GM12878 (cell line): ENCODE results near the gene ZNF692. TPM values are rescaled to one million over a fixed set of nuclear protein-coding genes. Genes with fewer than 3 reads are reported as not detected.

Source experiments
- ATAC-seq: fragments of 200-7000 bp; cut with Tn5 transposase; 3 replicates; pipeline ENCODE4 v1.9.1; 2020; ENCODE audit warnings: mild to moderate bottlenecking, moderate library complexity
- BruUV-seq: library from RNA; stranded (reverse); fragments of 400-500 nt; replicated peaks from 2 replicates; lab custom pipeline; 2021; lab: Mats Ljungman, UMichigan
- CTCF ChIA-PET: fragments of 300-600 bp; sonication (Branson Sonifier 250); formaldehyde crosslinking; extraction: SDS; loops from one replicate; lab custom pipeline; 2021; ENCODE audit warnings: inconsistent platforms; lab: Yijun Ruan, JAX
- POLR2A ChIA-PET: fragments of 350-600 bp; formaldehyde crosslinking; extraction: SDS; loops from one replicate; lab custom pipeline; 2021; ENCODE audit warnings: inconsistent platforms; lab: Charles Lee
- RAD21 ChIA-PET: fragments of 300-600 bp; sonication (Branson Sonifier 250); formaldehyde crosslinking; loops from one replicate; lab custom pipeline; 2023; ENCODE audit warnings: antibody characterized with exemption; ENCODE audit not compliant: unreplicated experiment; lab: Charles Lee
- SMC1A ChIA-PET: fragments of 300-600 bp; sonication (Branson Sonifier 250); formaldehyde crosslinking; loops from one replicate; lab custom pipeline; 2023; ENCODE audit not compliant: unreplicated experiment, uncharacterized antibody; lab: Charles Lee
- DNase-seq: peaks from one replicate; pipeline ENCODE4 v3.0.0-alpha.2; 2011; ENCODE audit warnings: low read depth, low spot score
- FAIRE-seq: peaks from 3 replicates; lab custom pipeline; 2011; peaks lifted over from hg19 to GRCh38; lab: Jason Lieb, UNC
- H2AFZ ChIP-seq: 2 replicates; pipeline ENCODE4 v1.6.0; 2011; ENCODE audit warnings: low read depth, low read length, control low read depth; ENCODE audit not compliant: control insufficient read depth
- H3K27ac ChIP-seq: 2 replicates; pipeline ENCODE4 v1.5.1; 2011; ENCODE audit warnings: control low read depth; ENCODE audit not compliant: control insufficient read depth, insufficient read depth
- H3K27me3 ChIP-seq, 2 experiments: replicated peaks in 1 of 2; 2 replicates each; pipeline versions ENCODE4 v1.6.0 to v1.6.1; 2011; ENCODE audit warnings: low read length in 1 of 2; ENCODE audit not compliant: control insufficient read depth in 2 of 2, insufficient read depth in 2 of 2
- H3K36me3 ChIP-seq, 2 experiments: 2 replicates each; pipeline ENCODE4 v1.5.1; 2011; ENCODE audit warnings: low read length in 1 of 2; ENCODE audit not compliant: control insufficient read depth in 2 of 2, insufficient read depth in 2 of 2
- H3K4me1 ChIP-seq: 2 replicates; pipeline ENCODE4 v1.6.1; 2011; ENCODE audit warnings: mild to moderate bottlenecking, low read length, moderate library complexity, mixed read lengths; ENCODE audit not compliant: control insufficient read depth, insufficient read depth
- H3K4me2 ChIP-seq: 2 replicates; pipeline ENCODE4 v1.6.0; 2011; ENCODE audit warnings: control low read depth; ENCODE audit not compliant: control insufficient read depth, insufficient read depth
- H3K4me3 ChIP-seq: fragments of 200-600 bp; sonication (generic); 2 replicates; pipeline ENCODE4 v1.5.1; 2016
- H3K79me2 ChIP-seq: 2 replicates; pipeline ENCODE4 v1.6.0; 2011; ENCODE audit warnings: low read length; ENCODE audit not compliant: control insufficient read depth, insufficient read depth
- H3K9ac ChIP-seq: 2 replicates; pipeline ENCODE4 v1.8.0; 2011; ENCODE audit warnings: low read length, control low read depth, mixed read lengths; ENCODE audit not compliant: control insufficient read depth, insufficient read depth
- H3K9me3 ChIP-seq: replicated peaks from 3 replicates; pipeline ENCODE4 v1.5.1; 2011; ENCODE audit warnings: mild to moderate bottlenecking, low read length; ENCODE audit not compliant: control insufficient read depth, insufficient read depth
- H4K20me1 ChIP-seq: 2 replicates; pipeline ENCODE4 v1.6.0; 2011; ENCODE audit not compliant: control insufficient read depth, insufficient read depth
- CEBPB ChIP-seq, 2 experiments: fragments of 150-350 bp in 1 of 2; IDR thresholded peaks; 2 replicates each; pipeline ENCODE4 v1.6.1; 2012 to 2014; ENCODE audit warnings: low read depth in 2 of 2, low read length in 2 of 2, borderline replicate concordance in 1 of 2, inconsistent platforms in 1 of 2
- NFIC ChIP-seq: IDR thresholded peaks from 2 replicates; pipeline ENCODE4 v1.6.1; 2012; ENCODE audit warnings: low read depth, mild to moderate bottlenecking, inconsistent platforms, low read length, moderate library complexity
- SPI1 ChIP-seq: IDR thresholded peaks from 2 replicates; pipeline ENCODE4 v1.6.1; 2011; ENCODE audit warnings: low read depth, mild to moderate bottlenecking, low read length, moderate library complexity, borderline replicate concordance; ENCODE audit not compliant: insufficient read depth
- YY1 ChIP-seq: IDR thresholded peaks from 2 replicates; pipeline ENCODE4 v1.6.1; 2011; ENCODE audit warnings: low read depth, mild to moderate bottlenecking, low read length
- WGBS: methylation state at CpG from one replicate; pipeline ENCODE4 v1.1.6; 2016; ENCODE audit warnings: low lambda C conversion rate; ENCODE audit not compliant: insufficient replicate concordance, insufficient coverage; ENCODE audit errors: missing lambda C conversion rate; 5-methylcytosine and 5-hydroxymethylcytosine counted together
- in situ Hi-C: fragments of 300-500 bp; cut with MboI; formaldehyde crosslinking; loops from 9 replicates; pipeline ENCODE4 v1.14.3; 2018; ENCODE audit warnings: mixed read lengths
- intact Hi-C: fragments of 100-400 bp; cut with micrococcal nuclease; formaldehyde crosslinking; loops from one replicate; pipeline ENCODE4 v1.14.2; 2022; ENCODE audit not compliant: unreplicated experiment
- polyA plus RNA-seq, 11 experiments: library from polyadenylated mRNA; depleted of rRNA in 4 of 11; unstranded in 6 of 11; stranded (reverse) in 5 of 11; fragments of >200 nt; fragmentation: Nextera tagmentation in 4 of 11; fragmentation: Illumina TruSeq in 1 of 11; extraction: Ambion mirVana in 4 of 11; extraction: Trizol in 1 of 11; gene quantifications; 1 replicate in 1 of 11; 2 replicates in 10 of 11; pipeline versions ENCODE4 v1.2.1 to v1.2.3, GENCODE V29; 2011 to 2016; ENCODE audit warnings: inconsistent platforms in 2 of 11, missing spikeins in 2 of 11, low read depth in 1 of 11
- total RNA-seq, 4 experiments: library from RNA; depleted of rRNA in 3 of 4; stranded (reverse); fragments of >200 nt in 3 of 4; fragmentation: Illumina TruSeq in 1 of 4; extraction: Trizol in 1 of 4; gene quantifications; 2 replicates each; pipeline versions ENCODE4 v1.2.1 to v1.2.3, GENCODE V29; 2013 to 2021
- TF ChIP-seq, protein P1 (sequence below): fragments of 150-350 bp; IDR thresholded peaks from 2 replicates; pipeline ENCODE4 v1.6.1; 2014; ENCODE audit warnings: mild to moderate bottlenecking, low read depth, low read length
- TF ChIP-seq, protein P2 (sequence below): IDR thresholded peaks from 2 replicates; pipeline ENCODE4 v1.6.1; 2011; ENCODE audit warnings: mild to moderate bottlenecking, low read depth, low read length, moderate library complexity; ENCODE audit not compliant: insufficient replicate concordance
- TF ChIP-seq, protein P3 (sequence below): fragments of 450-650 bp; IDR thresholded peaks from 2 replicates; pipeline ENCODE4 v1.6.1; 2017; ENCODE audit warnings: mild to moderate bottlenecking

The ZNF692 gene
- total and polyA plus RNA-seq, 10 of the 15 experiments (the other 5 are each of a cell fraction or from before 2014, with no cell fraction given), result 5.3 to 76.6 (median 36.9) TPM

DNA sequence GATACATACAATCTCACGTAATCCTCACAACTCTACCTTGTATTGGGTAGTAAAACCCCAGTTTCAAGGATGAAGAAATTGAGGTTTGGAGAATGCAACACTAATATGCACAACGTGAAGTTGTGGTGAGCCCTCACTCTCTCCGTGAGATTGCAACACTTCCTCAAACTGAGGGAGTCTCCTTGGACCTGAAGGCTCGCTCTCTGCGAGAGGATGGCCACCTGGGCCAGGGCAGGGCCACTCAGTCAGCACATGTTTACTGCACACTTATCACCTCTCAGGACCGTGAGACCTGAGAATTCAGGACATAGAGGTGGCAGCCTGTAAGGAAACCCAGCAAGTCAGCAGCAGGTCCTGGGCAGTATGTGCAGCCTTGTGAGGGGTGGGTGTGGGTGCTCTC is 41.8 kb downstream of the ZNF692 start:
- whole genome bisulfite sequencing, result 77% methylated on average over 6 of the region's 6 CpGs
- no TSS peak for BruUV-seq
- POLR2A ChIA-PET, result no interaction called here
- Histone ChIP-seq H3K36me3 (peaks cover 23 to 26% of the 10 kb centered on the region in 2 experiments), H3K4me2 (no peak overlapping the region), H3K4me3 (no peak overlapping the region), H4K20me1 (no peaks in the 10 kb centered on the region; the same call in 1 of the 2 replicates), H3K79me2 (peaks cover 15% of the 10 kb centered on the region), H3K9me3 (no peaks in the 10 kb centered on the region), H3K27ac (no peak overlapping the region), H2AFZ (no peak overlapping the region), H3K9ac (no peak overlapping the region), H3K27me3 (no peaks in the 10 kb centered on the region), H3K4me1 (peaks cover 11% of the 10 kb centered on the region)
- SMC1A ChIA-PET, result no interaction called here
- TF ChIP-seq SPI1, result peak; percentile 47; the same call in 1 of the 2 replicates
- TF ChIP-seq, protein P1, sequence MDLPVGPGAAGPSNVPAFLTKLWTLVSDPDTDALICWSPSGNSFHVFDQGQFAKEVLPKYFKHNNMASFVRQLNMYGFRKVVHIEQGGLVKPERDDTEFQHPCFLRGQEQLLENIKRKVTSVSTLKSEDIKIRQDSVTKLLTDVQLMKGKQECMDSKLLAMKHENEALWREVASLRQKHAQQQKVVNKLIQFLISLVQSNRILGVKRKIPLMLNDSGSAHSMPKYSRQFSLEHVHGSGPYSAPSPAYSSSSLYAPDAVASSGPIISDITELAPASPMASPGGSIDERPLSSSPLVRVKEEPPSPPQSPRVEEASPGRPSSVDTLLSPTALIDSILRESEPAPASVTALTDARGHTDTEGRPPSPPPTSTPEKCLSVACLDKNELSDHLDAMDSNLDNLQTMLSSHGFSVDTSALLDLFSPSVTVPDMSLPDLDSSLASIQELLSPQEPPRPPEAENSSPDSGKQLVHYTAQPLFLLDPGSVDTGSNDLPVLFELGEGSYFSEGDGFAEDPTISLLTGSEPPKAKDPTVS, result no peak
- FAIRE-seq (no peak), DNase-seq (no peak), ATAC-seq (no peak)
- intact Hi-C loops (no loop called here), in situ Hi-C loops (no loop called here)
- RAD21 ChIA-PET, result no interaction called here
- CTCF ChIA-PET, result no interaction called here

DNA sequence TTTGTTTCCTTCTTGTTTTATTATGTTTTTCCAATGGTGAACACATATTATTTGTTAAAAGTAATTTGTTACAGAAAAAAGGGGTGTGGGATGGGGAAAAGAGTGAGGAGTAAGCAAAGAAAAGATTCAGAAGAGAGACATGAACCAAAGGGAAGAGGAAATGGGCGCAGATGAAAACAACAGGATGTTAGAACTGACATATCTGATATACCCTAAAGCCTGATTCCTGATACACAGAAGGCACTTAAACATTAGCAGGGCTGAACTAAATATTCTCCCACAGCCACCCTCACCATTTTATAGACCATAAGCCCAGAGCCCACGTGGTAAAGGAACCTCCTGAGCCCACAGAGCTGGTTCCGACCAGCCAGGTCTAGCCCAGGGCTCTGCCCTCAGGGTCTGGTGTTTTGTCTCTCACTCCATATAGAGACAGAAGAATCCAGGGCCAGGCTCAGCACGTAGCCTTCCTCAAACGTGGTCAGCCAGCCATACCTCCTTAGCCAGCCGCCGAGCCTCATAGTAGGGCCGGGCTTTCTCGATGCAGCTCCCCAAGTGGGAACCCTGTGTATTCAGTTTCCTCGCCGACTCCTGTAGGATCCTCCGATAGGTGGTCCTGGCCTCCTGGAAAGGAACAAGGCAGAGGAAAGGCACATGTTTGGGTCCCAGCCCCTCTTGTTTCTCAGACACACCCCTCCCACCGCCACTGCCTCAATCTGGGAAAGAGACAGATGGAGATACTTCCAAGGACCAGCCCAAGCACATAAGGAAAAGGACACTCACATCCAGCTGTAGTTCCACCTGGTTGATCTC is 42.6 kb downstream of the ZNF692 start:
- DNase-seq (no peak), ATAC-seq (no peak), FAIRE-seq (no peak)
- Histone ChIP-seq H3K36me3 (peaks cover 26 to 30% of the 10 kb centered on the region in 2 experiments), H2AFZ (no peak overlapping the region), H3K27me3 (no peaks in the 10 kb centered on the region), H3K4me3 (no peak overlapping the region), H3K9ac (no peak overlapping the region), H3K4me1 (peaks cover 11% of the 10 kb centered on the region), H3K79me2 (peaks cover 11% of the 10 kb centered on the region), H3K27ac (no peak overlapping the region), H3K4me2 (no peak overlapping the region), H3K9me3 (no peaks in the 10 kb centered on the region), H4K20me1 (no peaks in the 10 kb centered on the region; the same call in 1 of the 2 replicates)
- in situ Hi-C loops (no loop called here), intact Hi-C loops (no loop called here)
- CTCF ChIA-PET, result no interaction called here
- RAD21 ChIA-PET, result no interaction called here
- SMC1A ChIA-PET, result no interaction called here
- no TSS peak for BruUV-seq
- POLR2A ChIA-PET, result no interaction called here
- 96% methylated on average over 13 of the region's 13 CpGs for WGBS
- TF ChIP-seq, protein P2, sequence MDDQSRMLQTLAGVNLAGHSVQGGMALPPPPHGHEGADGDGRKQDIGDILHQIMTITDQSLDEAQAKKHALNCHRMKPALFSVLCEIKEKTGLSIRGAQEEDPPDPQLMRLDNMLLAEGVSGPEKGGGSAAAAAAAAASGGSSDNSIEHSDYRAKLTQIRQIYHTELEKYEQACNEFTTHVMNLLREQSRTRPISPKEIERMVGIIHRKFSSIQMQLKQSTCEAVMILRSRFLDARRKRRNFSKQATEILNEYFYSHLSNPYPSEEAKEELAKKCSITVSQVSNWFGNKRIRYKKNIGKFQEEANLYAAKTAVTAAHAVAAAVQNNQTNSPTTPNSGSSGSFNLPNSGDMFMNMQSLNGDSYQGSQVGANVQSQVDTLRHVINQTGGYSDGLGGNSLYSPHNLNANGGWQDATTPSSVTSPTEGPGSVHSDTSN, result no peak
- TF ChIP-seq NFIC (no peak), CEBPB (IDR thresholded peaks at IDR 0.05; ENCODE audit: borderline replicate concordance in 1 of 2, low read depth in 2 of 2, low read length in 2 of 2) (no peak), YY1 (no peak)
- TF ChIP-seq, protein P3, sequence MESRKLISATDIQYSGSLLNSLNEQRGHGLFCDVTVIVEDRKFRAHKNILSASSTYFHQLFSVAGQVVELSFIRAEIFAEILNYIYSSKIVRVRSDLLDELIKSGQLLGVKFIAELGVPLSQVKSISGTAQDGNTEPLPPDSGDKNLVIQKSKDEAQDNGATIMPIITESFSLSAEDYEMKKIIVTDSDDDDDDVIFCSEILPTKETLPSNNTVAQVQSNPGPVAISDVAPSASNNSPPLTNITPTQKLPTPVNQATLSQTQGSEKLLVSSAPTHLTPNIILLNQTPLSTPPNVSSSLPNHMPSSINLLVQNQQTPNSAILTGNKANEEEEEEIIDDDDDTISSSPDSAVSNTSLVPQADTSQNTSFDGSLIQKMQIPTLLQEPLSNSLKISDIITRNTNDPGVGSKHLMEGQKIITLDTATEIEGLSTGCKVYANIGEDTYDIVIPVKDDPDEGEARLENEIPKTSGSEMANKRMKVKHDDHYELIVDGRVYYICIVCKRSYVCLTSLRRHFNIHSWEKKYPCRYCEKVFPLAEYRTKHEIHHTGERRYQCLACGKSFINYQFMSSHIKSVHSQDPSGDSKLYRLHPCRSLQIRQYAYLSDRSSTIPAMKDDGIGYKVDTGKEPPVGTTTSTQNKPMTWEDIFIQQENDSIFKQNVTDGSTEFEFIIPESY, result no peak
